HepG2 (cell line): ENCODE results near the gene TLCD3B. TPM values are rescaled to one million over a fixed set of nuclear protein-coding genes. Genes with fewer than 3 reads are reported as not detected.

Source experiments
- AGO2 ChIP-seq: fragments of 200-400 bp; formaldehyde crosslinking; optimal IDR thresholded peaks from 2 replicates; pipeline ENCODE3; 2017; ENCODE audit warnings: mild to moderate bottlenecking, low read depth, low read length, moderate library complexity
- ATF2 ChIP-seq: sonication (generic); formaldehyde crosslinking; IDR thresholded peaks from 2 replicates; pipeline ENCODE4 v1.4.0; 2020; ENCODE audit warnings: missing genetic modification reagents
- BHLHE40 ChIP-seq: IDR thresholded peaks from 2 replicates; pipeline ENCODE4 v1.6.1; 2011; ENCODE audit warnings: low read length, improper control_type of control experiment
- ERF ChIP-seq: IDR thresholded peaks from 2 replicates; pipeline ENCODE4 v1.6.1; 2018; ENCODE audit warnings: missing biosample characterization, missing genetic modification reagents
- HBP1 ChIP-seq: IDR thresholded peaks from 2 replicates; pipeline ENCODE4 v1.6.1; 2016; ENCODE audit warnings: low read depth, control low read depth
- HNF1A ChIP-seq, 2 experiments: sonication (generic) in 1 of 2; formaldehyde crosslinking in 1 of 2; IDR thresholded peaks; 2 replicates each; pipeline versions ENCODE4 v1.4.0 to v1.6.1; 2016 to 2020; ENCODE audit warnings: borderline replicate concordance in 1 of 2, low read depth in 1 of 2, mild to moderate bottlenecking in 1 of 2, missing genetic modification reagents in 1 of 2
- KDM3A ChIP-seq: IDR thresholded peaks from 2 replicates; pipeline ENCODE4 v1.6.1; 2018; ENCODE audit warnings: low read depth, missing compliant biosample characterization
- MIXL1 ChIP-seq: IDR thresholded peaks from 2 replicates; pipeline ENCODE4 v1.6.1; 2016
- NFKB2 ChIP-seq: sonication (generic); formaldehyde crosslinking; IDR thresholded peaks from 2 replicates; pipeline ENCODE4 v1.4.0; 2020; ENCODE audit warnings: missing genetic modification reagents, borderline replicate concordance
- PBX2 ChIP-seq: IDR thresholded peaks from 2 replicates; pipeline ENCODE4 v1.6.1; 2016; ENCODE audit warnings: control low read depth
- RAD21 ChIP-seq: fragments of 450-650 bp; formaldehyde crosslinking; IDR thresholded peaks from 2 replicates; pipeline ENCODE4 v1.5.0; 2020; ENCODE audit warnings: mild to moderate bottlenecking
- ZBTB10 ChIP-seq: sonication (generic); formaldehyde crosslinking; IDR thresholded peaks from 2 replicates; pipeline ENCODE4 v1.4.0; 2020; ENCODE audit warnings: missing genetic modification reagents, borderline replicate concordance
- ZBTB14 ChIP-seq: sonication (generic); formaldehyde crosslinking; IDR thresholded peaks from 2 replicates; pipeline ENCODE4 v1.4.0; 2020; ENCODE audit warnings: missing genetic modification reagents
- ZEB1 ChIP-seq: IDR thresholded peaks from 2 replicates; pipeline ENCODE4 v1.6.1; 2012; ENCODE audit warnings: mild to moderate bottlenecking, low read depth, inconsistent platforms; ENCODE audit not compliant: insufficient replicate concordance
- ZFAT ChIP-seq: sonication (generic); formaldehyde crosslinking; conservative IDR thresholded peaks from 2 replicates; pipeline ENCODE4 v1.8.1; 2023; ENCODE audit warnings: missing genetic modification reagents, inconsistent platforms
- ZNF615 ChIP-seq: sonication (generic); formaldehyde crosslinking; IDR thresholded peaks from 2 replicates; pipeline ENCODE4 v1.5.0; 2020; ENCODE audit warnings: mild to moderate bottlenecking, missing genetic modification reagents, borderline replicate concordance
- ZNF678 ChIP-seq: sonication (generic); formaldehyde crosslinking; IDR thresholded peaks from 2 replicates; pipeline ENCODE4 v1.4.0; 2020; ENCODE audit warnings: mild to moderate bottlenecking, missing genetic modification reagents
- ZNF83 ChIP-seq: sonication (generic); formaldehyde crosslinking; IDR thresholded peaks from 2 replicates; pipeline ENCODE4 v1.4.0; 2020; ENCODE audit warnings: missing genetic modification reagents, mild to moderate bottlenecking, borderline replicate concordance
- ZSCAN9 ChIP-seq: IDR thresholded peaks from 2 replicates; pipeline ENCODE4 v1.6.1; 2016; ENCODE audit warnings: borderline replicate concordance
- polyA plus RNA-seq, 8 experiments: library from polyadenylated mRNA; depleted of rRNA in 3 of 8; stranded (reverse) in 7 of 8; unstranded in 1 of 8; fragments of >200 nt; fragmentation: Illumina TruSeq in 4 of 8; extraction: Trizol in 4 of 8; gene quantifications; 2 replicates each; pipeline versions ENCODE4 v1.2.1 to v1.2.3, GENCODE V29; 2011 to 2016; ENCODE audit warnings: low read depth in 4 of 8, missing spikeins in 1 of 8, mixed read lengths in 1 of 8; ENCODE audit not compliant: insufficient read depth in 1 of 8
- total RNA-seq, 5 experiments: library from RNA; depleted of rRNA; stranded (reverse); fragments of >200 nt; fragmentation: Illumina TruSeq; extraction: Trizol; gene quantifications; 2 replicates each; pipeline ENCODE4 v1.2.3, GENCODE V29; 2016; ENCODE audit warnings: low read depth in 1 of 5

TLCD3B gene
- total and polyA plus RNA-seq, 2 of the 13 experiments (the other 11 are each of a cell fraction or from before 2014, with no cell fraction given), result not detected

GRCh38 chr16:30067584-30067916, 36.5 kb upstream of the TLCD3B start (continued):
- TF ChIP-seq PBX2 (CRISPR knock-in tag) (no peak), ZSCAN9 (CRISPR knock-in tag) (no peak), AGO2 (peak; percentile 2), ATF2 (CRISPR knock-in tag) (no peak), HBP1 (CRISPR knock-in tag) (0 out of 2 replicates have a peak, but pooled peaks have one; percentile 44), ZEB1 (no peak), ZNF83 (no peak), ERF (CRISPR knock-in tag) (no peak), ZBTB10 (CRISPR knock-in tag) (no peak), HNF1A (IDR thresholded peaks at IDR 0.05; ENCODE audit: low read depth) (no peak), HNF1A (CRISPR knock-in tag; IDR thresholded peaks at IDR 0.05; ENCODE audit: borderline replicate concordance) (0 out of 2 replicates have a peak, but pooled peaks have one; percentile 5), ZFAT (CRISPR knock-in tag) (no peak), ZNF615 (CRISPR knock-in tag) (no peak), ZNF678 (CRISPR knock-in tag) (no peak), MIXL1 (CRISPR knock-in tag) (no peak), NFKB2 (CRISPR knock-in tag) (no peak), BHLHE40 (no peak), KDM3A (CRISPR knock-in tag) (no peak), ZBTB14 (CRISPR knock-in tag) (no peak), RAD21 (CRISPR knock-in tag) (no peak)
